WTC11 (cell line): ENCODE data around the gene SMIM29. TPM values are rescaled to one million over a fixed set of nuclear protein-coding genes. Genes with fewer than 3 reads are reported as not detected.

Source experiments
- ATAC-seq: fragments of 200-7000 bp; cut with Tn5 transposase; 2 replicates; pipeline ENCODE4 v1.10.0; 2021; ENCODE audit warnings: mild to moderate bottlenecking, moderate library complexity
- CTCF ChIA-PET: fragments of 300-600 bp; sonication (Branson Sonifier 250); formaldehyde crosslinking; loops from one replicate; lab custom pipeline; 2021; ENCODE audit warnings: antibody characterized with exemption; lab: Charles Lee
- POLR2A ChIA-PET: fragments of 350-600 bp; sonication (Branson Sonifier 250); formaldehyde crosslinking; loops from one replicate; lab custom pipeline; 2021; ENCODE audit warnings: antibody characterized with exemption; lab: Charles Lee
- DNase-seq: peaks from one replicate; pipeline ENCODE4 v3.0.0; 2021; ENCODE audit warnings: low spot score
- H3K27ac Mint-ChIP-seq: 2 replicates; pipeline ENCODE4 v1.8.0; 2021; ENCODE audit warnings: mixed read lengths
- H3K27me3 Mint-ChIP-seq: 2 replicates; pipeline ENCODE4 v1.8.0; 2021; ENCODE audit warnings: low read depth, mild to moderate bottlenecking, moderate library complexity, mixed read lengths
- H3K36me3 Mint-ChIP-seq: 2 replicates; pipeline ENCODE4 v1.8.0; 2021; ENCODE audit warnings: mixed read lengths
- H3K4me1 Mint-ChIP-seq: 2 replicates; pipeline ENCODE4 v1.8.0; 2022; ENCODE audit warnings: mixed read lengths
- H3K4me3 Mint-ChIP-seq: 2 replicates; pipeline ENCODE4 v1.8.0; 2021; ENCODE audit warnings: mild to moderate bottlenecking, moderate library complexity, mixed read lengths
- H3K9me3 Mint-ChIP-seq: 2 replicates; pipeline ENCODE4 v1.8.0; 2021; ENCODE audit warnings: mixed read lengths
- CREM ChIP-seq: sonication (generic); formaldehyde crosslinking; IDR thresholded peaks from 2 replicates; pipeline ENCODE4 v1.8.1; 2022; ENCODE audit warnings: mild to moderate bottlenecking, missing genetic modification reagents, moderate library complexity
- ELF4 ChIP-seq: sonication (generic); formaldehyde crosslinking; IDR thresholded peaks from 2 replicates; pipeline ENCODE4 v1.8.1; 2022; ENCODE audit warnings: low read depth, mild to moderate bottlenecking, moderate library complexity, missing genetic modification reagents
- ETV6 ChIP-seq: sonication (generic); formaldehyde crosslinking; IDR thresholded peaks from 2 replicates; pipeline ENCODE4 v1.8.1; 2022; ENCODE audit warnings: mild to moderate bottlenecking, missing genetic modification reagents
- GTF2I ChIP-seq: fragments of 250-450 bp; sonication (Bioruptor Pico); conservative IDR thresholded peaks from 2 replicates; pipeline ENCODE4 v1.4.0; 2021; ENCODE audit warnings: mild to moderate bottlenecking
- IRF2 ChIP-seq: sonication (generic); formaldehyde crosslinking; IDR thresholded peaks from 2 replicates; pipeline ENCODE4 v1.8.0; 2022; ENCODE audit warnings: low read depth, missing genetic modification reagents, borderline replicate concordance
- MXD4 ChIP-seq: fragments of 250-450 bp; sonication (Bioruptor Pico); IDR thresholded peaks from 2 replicates; pipeline ENCODE4 v1.8.0; 2021; ENCODE audit warnings: mild to moderate bottlenecking, moderate library complexity, borderline replicate concordance
- MYBL2 ChIP-seq: sonication (generic); formaldehyde crosslinking; IDR thresholded peaks from 2 replicates; pipeline ENCODE4 v1.8.1; 2023; ENCODE audit warnings: mild to moderate bottlenecking, moderate library complexity, missing genetic modification reagents
- NR2C2 ChIP-seq: sonication (generic); formaldehyde crosslinking; IDR thresholded peaks from 2 replicates; pipeline ENCODE4 v1.8.0; 2022; ENCODE audit warnings: mild to moderate bottlenecking, missing genetic modification reagents
- OVOL2 ChIP-seq: fragments of 250-450 bp; sonication (Bioruptor Pico); IDR thresholded peaks from 2 replicates; pipeline ENCODE4 v1.9.0; 2021; ENCODE audit warnings: mild to moderate bottlenecking, borderline replicate concordance
- PRRX2 ChIP-seq: fragments of 250-450 bp; sonication (Bioruptor Pico); IDR thresholded peaks from 2 replicates; pipeline ENCODE4 v1.8.0; 2021; ENCODE audit warnings: mild to moderate bottlenecking
- RELA ChIP-seq: sonication (generic); formaldehyde crosslinking; IDR thresholded peaks from 2 replicates; pipeline ENCODE4 v1.8.1; 2022; ENCODE audit warnings: missing genetic modification reagents, mild to moderate bottlenecking, borderline replicate concordance
- SMAD3 ChIP-seq: sonication (generic); formaldehyde crosslinking; IDR thresholded peaks from 2 replicates; pipeline ENCODE4 v1.8.0; 2022; ENCODE audit warnings: missing genetic modification reagents, mild to moderate bottlenecking, borderline replicate concordance
- TP53 ChIP-seq: sonication (generic); formaldehyde crosslinking; IDR thresholded peaks from 2 replicates; pipeline ENCODE4 v1.8.1; 2023; ENCODE audit warnings: mild to moderate bottlenecking, missing genetic modification reagents
- ZNF396 ChIP-seq: fragments of 250-450 bp; sonication (Bioruptor Pico); IDR thresholded peaks from 2 replicates; pipeline ENCODE4 v1.8.0; 2021; ENCODE audit warnings: mild to moderate bottlenecking, moderate library complexity, borderline replicate concordance
- ZNF416 ChIP-seq: fragments of 250-450 bp; sonication (Bioruptor Pico); IDR thresholded peaks from 2 replicates; pipeline ENCODE4 v1.9.0; 2021; ENCODE audit warnings: mild to moderate bottlenecking, inconsistent platforms
- total RNA-seq: library from RNA; stranded (reverse); gene quantifications from 3 replicates; pipeline ENCODE4 v1.2.3, GENCODE V29; 2021
- TF ChIP-seq, protein P1 (sequence below): fragments of 250-450 bp; sonication (Bioruptor Pico); IDR thresholded peaks from 2 replicates; pipeline ENCODE4 v1.9.0; 2021; ENCODE audit warnings: mild to moderate bottlenecking, borderline replicate concordance
- TF ChIP-seq, protein P2 (sequence below): sonication (generic); formaldehyde crosslinking; IDR thresholded peaks from 2 replicates; pipeline ENCODE4 v1.8.1; 2022; ENCODE audit warnings: low read depth, missing genetic modification reagents, borderline replicate concordance
- TF ChIP-seq, protein P3 (sequence below): sonication (generic); formaldehyde crosslinking; IDR thresholded peaks from 2 replicates; pipeline ENCODE4 v1.8.1; 2023; ENCODE audit warnings: mild to moderate bottlenecking, missing genetic modification reagents, moderate library complexity
- TF ChIP-seq, protein P4 (sequence below): sonication (generic); formaldehyde crosslinking; IDR thresholded peaks from 2 replicates; pipeline ENCODE4 v1.8.1; 2022; ENCODE audit warnings: mild to moderate bottlenecking, moderate library complexity, missing genetic modification reagents
- TF ChIP-seq, protein P5 (sequence below): sonication (generic); formaldehyde crosslinking; IDR thresholded peaks from 2 replicates; pipeline ENCODE4 v1.8.1; 2023; ENCODE audit warnings: mild to moderate bottlenecking, missing genetic modification reagents
- TF ChIP-seq, protein P6 (sequence below): sonication (generic); formaldehyde crosslinking; IDR thresholded peaks from 2 replicates; pipeline ENCODE4 v1.8.0; 2022; ENCODE audit warnings: mild to moderate bottlenecking, missing genetic modification reagents
- TF ChIP-seq, protein P7 (sequence below): sonication (generic); formaldehyde crosslinking; IDR thresholded peaks from 2 replicates; pipeline ENCODE4 v1.8.0; 2022; ENCODE audit warnings: mild to moderate bottlenecking, missing genetic modification reagents

SMIM29 gene
- total RNA-seq, 1 experiment from 2014 or later: 11.7 TPM

DNA sequence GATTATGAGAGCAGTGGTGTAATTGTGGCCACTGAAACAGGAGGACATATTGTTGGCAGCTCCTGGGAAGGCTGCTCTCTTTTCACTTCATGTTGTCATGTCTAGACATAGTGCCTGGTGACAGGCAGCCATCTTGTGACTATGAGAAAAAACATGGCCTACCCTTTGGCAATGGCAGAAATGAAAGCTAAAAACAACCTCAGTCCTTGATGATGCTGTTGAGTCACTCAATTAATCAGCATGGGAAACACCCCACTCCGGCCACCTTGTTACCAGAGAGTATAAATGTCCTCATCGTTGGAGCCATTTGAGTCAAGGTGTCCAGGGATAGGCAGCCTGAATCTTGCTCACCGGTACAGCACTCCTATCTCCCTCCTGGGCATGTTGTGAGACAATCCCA, 43.3 kb downstream of the SMIM29 start:
- peaks cover 42% of the 10 kb centered on the region for H3K4me1 Mint-ChIP-seq
- CTCF ChIA-PET: interaction anchor here (0.6 to 2.8 kb wide), 4 partner anchors 9 to 52 kb away, joined by 3 to 16 read pairs (median 4); no protein-coding TSS in a partner anchor

DNA sequence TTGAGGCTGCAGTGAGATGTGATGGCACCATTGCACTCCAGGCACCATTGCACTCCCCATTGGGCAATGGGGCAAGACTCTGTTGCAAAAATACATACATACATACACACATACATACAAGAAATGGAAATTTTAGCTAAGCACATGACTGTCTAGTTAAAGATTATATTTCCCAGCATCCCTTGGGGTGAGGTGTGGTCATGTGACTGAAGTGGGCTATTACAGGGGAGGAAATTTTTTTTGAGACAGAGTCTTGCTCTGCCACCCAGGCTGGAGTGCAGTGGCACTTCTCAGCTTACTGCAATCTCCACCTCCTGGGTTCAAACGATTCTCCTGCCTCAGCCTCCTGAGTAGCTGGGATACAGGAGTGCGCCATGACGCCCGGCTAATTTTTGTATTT, 44.1 kb downstream of the SMIM29 start:
- Mint-ChIP-seq H3K27me3 (peaks cover 2% of the 10 kb centered on the region; the same call in 1 of the 2 replicates), H3K27ac (no peak overlapping the region), H3K36me3 (no peaks in the 10 kb centered on the region), H3K4me1 (peaks cover 46% of the 10 kb centered on the region), H3K9me3 (peaks cover 7% of the 10 kb centered on the region), H3K4me3 (no peak overlapping the region)
- CTCF ChIA-PET: interaction anchor here (0.6 to 1.0 kb wide), 2 partner anchors 39 to 44 kb away, joined by 3 to 5 read pairs; partner anchors contain the start of gene SMIM29
- ATAC-seq: no peak
- POLR2A ChIA-PET: no interaction called here
- DNase-seq: no peak
- TF ChIP-seq, protein P1, sequence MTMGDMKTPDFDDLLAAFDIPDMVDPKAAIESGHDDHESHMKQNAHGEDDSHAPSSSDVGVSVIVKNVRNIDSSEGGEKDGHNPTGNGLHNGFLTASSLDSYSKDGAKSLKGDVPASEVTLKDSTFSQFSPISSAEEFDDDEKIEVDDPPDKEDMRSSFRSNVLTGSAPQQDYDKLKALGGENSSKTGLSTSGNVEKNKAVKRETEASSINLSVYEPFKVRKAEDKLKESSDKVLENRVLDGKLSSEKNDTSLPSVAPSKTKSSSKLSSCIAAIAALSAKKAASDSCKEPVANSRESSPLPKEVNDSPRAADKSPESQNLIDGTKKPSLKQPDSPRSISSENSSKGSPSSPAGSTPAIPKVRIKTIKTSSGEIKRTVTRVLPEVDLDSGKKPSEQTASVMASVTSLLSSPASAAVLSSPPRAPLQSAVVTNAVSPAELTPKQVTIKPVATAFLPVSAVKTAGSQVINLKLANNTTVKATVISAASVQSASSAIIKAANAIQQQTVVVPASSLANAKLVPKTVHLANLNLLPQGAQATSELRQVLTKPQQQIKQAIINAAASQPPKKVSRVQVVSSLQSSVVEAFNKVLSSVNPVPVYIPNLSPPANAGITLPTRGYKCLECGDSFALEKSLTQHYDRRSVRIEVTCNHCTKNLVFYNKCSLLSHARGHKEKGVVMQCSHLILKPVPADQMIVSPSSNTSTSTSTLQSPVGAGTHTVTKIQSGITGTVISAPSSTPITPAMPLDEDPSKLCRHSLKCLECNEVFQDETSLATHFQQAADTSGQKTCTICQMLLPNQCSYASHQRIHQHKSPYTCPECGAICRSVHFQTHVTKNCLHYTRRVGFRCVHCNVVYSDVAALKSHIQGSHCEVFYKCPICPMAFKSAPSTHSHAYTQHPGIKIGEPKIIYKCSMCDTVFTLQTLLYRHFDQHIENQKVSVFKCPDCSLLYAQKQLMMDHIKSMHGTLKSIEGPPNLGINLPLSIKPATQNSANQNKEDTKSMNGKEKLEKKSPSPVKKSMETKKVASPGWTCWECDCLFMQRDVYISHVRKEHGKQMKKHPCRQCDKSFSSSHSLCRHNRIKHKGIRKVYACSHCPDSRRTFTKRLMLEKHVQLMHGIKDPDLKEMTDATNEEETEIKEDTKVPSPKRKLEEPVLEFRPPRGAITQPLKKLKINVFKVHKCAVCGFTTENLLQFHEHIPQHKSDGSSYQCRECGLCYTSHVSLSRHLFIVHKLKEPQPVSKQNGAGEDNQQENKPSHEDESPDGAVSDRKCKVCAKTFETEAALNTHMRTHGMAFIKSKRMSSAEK: no peak
- TF ChIP-seq ZNF396 (no peak), ELF4 (CRISPR knock-in tag) (no peak), PRRX2 (CRISPR knock-in tag) (no peak), MYBL2 (CRISPR knock-in tag) (no peak), SMAD3 (CRISPR knock-in tag) (no peak), IRF2 (CRISPR knock-in tag) (no peak), CREM (CRISPR knock-in tag) (no peak), ETV6 (no peak), NR2C2 (CRISPR knock-in tag) (no peak), MXD4 (CRISPR knock-in tag) (no peak), RELA (CRISPR knock-in tag) (no peak), ZNF416 (CRISPR knock-in tag) (no peak)
- TF ChIP-seq, protein P2, sequence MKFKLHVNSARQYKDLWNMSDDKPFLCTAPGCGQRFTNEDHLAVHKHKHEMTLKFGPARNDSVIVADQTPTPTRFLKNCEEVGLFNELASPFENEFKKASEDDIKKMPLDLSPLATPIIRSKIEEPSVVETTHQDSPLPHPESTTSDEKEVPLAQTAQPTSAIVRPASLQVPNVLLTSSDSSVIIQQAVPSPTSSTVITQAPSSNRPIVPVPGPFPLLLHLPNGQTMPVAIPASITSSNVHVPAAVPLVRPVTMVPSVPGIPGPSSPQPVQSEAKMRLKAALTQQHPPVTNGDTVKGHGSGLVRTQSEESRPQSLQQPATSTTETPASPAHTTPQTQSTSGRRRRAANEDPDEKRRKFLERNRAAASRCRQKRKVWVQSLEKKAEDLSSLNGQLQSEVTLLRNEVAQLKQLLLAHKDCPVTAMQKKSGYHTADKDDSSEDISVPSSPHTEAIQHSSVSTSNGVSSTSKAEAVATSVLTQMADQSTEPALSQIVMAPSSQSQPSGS: no peak
- TF ChIP-seq, protein P3, sequence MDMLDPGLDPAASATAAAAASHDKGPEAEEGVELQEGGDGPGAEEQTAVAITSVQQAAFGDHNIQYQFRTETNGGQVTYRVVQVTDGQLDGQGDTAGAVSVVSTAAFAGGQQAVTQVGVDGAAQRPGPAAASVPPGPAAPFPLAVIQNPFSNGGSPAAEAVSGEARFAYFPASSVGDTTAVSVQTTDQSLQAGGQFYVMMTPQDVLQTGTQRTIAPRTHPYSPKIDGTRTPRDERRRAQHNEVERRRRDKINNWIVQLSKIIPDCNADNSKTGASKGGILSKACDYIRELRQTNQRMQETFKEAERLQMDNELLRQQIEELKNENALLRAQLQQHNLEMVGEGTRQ: no peak
- TF ChIP-seq, protein P4, sequence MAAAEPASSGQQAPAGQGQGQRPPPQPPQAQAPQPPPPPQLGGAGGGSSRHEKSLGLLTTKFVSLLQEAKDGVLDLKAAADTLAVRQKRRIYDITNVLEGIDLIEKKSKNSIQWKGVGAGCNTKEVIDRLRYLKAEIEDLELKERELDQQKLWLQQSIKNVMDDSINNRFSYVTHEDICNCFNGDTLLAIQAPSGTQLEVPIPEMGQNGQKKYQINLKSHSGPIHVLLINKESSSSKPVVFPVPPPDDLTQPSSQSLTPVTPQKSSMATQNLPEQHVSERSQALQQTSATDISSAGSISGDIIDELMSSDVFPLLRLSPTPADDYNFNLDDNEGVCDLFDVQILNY: no peak
- TF ChIP-seq, protein P5, sequence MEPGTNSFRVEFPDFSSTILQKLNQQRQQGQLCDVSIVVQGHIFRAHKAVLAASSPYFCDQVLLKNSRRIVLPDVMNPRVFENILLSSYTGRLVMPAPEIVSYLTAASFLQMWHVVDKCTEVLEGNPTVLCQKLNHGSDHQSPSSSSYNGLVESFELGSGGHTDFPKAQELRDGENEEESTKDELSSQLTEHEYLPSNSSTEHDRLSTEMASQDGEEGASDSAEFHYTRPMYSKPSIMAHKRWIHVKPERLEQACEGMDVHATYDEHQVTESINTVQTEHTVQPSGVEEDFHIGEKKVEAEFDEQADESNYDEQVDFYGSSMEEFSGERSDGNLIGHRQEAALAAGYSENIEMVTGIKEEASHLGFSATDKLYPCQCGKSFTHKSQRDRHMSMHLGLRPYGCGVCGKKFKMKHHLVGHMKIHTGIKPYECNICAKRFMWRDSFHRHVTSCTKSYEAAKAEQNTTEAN (CRISPR knock-in tag): no peak

More for the DNA sequence above, 43.3 kb downstream of the SMIM29 start:
- TF ChIP-seq OVOL2 (CRISPR knock-in tag): no peak
- TF ChIP-seq GTF2I (CRISPR knock-in tag): no peak
- TF ChIP-seq TP53 (CRISPR knock-in tag): no peak
- TF ChIP-seq, protein P6, sequence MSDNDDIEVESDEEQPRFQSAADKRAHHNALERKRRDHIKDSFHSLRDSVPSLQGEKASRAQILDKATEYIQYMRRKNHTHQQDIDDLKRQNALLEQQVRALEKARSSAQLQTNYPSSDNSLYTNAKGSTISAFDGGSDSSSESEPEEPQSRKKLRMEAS: no peak
- TF ChIP-seq, protein P7, sequence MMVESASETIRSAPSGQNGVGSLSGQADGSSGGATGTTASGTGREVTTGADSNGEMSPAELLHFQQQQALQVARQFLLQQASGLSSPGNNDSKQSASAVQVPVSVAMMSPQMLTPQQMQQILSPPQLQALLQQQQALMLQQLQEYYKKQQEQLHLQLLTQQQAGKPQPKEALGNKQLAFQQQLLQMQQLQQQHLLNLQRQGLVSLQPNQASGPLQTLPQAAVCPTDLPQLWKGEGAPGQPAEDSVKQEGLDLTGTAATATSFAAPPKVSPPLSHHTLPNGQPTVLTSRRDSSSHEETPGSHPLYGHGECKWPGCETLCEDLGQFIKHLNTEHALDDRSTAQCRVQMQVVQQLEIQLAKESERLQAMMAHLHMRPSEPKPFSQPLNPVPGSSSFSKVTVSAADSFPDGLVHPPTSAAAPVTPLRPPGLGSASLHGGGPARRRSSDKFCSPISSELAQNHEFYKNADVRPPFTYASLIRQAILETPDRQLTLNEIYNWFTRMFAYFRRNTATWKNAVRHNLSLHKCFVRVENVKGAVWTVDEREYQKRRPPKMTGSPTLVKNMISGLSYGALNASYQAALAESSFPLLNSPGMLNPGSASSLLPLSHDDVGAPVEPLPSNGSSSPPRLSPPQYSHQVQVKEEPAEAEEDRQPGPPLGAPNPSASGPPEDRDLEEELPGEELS (CRISPR knock-in tag): no peak
- DNase-seq (no peak), ATAC-seq (no peak)
- Mint-ChIP-seq H3K27ac (no peak overlapping the region), H3K9me3 (peaks cover 4% of the 10 kb centered on the region; the same call in 1 of the 2 replicates), H3K4me3 (no peak overlapping the region), H3K27me3 (peaks cover 2% of the 10 kb centered on the region; the same call in 1 of the 2 replicates), H3K36me3 (no peaks in the 10 kb centered on the region)
- POLR2A ChIA-PET: interaction anchor here (1.0 to 1.3 kb wide), 2 partner anchors 31 to 41 kb away, joined by 3 to 4 read pairs; partner anchors contain the start of gene HMGA1
